IPS DF 4.7 (cell line): ENCODE data around the gene CCDC27.

Experiments used
- DNase-seq: peaks from one replicate; pipeline ENCODE4 v3.0.0-alpha.2; 2013; ENCODE audit warnings: low spot score; ENCODE audit errors: extremely low read depth

CCDC27 gene

DNA sequence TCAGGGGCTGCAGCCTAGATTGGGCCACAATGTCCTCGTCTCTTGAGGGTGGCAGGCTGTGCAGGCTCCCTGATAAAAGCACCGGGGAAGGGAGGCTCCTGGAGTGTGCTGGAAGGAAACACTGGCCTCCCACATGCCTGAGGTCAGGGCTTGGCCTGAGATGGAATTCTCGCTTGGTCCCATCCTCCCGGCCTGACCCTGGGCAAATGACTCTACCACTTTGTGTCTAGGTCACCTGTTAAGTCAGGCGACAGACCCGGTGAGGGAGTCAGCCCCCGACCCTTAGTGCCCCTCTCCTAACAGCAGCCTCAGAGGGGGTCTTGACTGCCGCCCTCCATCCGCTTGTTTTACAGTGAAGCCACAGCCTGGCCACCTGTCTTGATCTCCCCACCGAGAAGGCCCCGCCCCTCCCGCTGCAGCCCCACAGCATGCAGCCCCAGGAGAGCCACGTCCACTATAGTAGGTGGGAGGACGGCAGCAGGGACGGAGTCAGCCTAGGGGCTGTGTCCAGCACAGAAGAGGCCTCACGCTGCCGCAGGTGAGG, 22.8 kb downstream of the CCDC27 start:
- DNase-seq = no peak

DNA sequence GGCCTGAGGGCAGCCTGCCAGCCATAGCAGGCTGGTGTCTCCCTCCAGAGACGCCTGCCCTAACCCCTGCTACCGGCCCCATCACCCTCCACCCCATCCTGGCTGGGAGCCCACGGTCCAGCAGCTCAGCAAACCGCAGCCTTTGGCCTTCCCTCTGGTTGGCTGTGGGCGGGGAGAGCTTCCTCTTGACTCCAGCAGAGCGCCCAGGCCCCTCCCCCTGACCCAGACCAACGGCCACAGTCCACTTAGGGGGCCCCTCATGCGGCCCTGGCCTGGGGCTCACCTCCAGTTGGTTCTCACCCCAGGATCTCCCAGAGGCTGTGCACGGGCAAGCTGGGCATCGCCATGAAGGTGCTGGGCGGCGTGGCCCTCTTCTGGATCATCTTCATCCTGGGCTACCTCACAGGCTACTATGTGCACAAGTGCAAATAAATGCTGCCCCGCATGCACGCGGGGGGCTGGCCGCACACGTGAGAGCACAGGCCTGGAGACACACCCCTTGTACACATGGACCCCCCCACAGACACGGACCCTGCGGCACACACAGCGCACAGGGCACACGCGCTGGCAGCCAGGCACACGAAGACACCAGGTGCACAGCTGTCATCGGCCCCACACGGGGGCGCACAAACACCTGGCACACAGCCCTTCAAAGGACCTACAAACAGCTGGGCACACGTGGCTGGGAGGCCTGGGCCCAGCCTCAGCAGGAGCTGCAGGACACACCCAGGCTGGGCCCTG, 23.4 kb downstream of the CCDC27 start:
- DNase-seq = no peak

DNA sequence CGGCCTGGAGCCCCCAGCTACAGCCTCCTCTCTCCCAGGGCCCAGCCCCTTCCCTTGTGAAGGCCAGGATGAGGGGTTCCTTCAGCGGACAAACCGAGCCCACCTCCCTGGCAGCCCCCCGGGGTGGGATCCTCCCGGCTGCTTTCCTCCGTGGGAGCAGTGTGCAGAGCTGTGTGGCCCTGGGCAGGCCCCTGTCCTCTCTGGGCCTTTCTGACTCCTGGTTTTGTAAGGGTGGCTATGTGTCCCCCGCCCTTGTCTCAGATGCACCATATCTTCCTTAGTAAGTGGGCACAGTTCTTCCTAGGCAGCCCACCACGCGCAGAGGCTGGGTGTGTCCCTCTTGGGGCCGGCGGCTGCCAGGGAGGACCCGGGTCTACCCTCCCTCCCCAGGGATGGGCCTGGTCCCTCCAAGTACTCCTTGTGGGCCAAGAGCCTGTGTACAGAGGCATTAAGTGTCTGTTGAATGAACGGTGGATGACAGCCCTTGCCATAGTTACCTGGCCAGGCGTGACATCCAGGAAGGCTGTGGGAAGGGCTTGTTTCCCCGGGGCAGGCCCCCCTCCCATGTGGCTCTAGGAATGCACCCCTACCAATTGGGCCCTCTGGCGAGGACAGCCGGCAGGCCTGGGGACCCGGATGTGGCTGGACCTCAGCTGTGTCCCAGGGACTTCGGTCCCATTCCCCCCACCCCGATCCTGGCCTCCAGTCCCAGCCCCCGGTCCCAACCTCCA, 24.1 kb downstream of the CCDC27 start:
- DNase-seq = no peak

DNA sequence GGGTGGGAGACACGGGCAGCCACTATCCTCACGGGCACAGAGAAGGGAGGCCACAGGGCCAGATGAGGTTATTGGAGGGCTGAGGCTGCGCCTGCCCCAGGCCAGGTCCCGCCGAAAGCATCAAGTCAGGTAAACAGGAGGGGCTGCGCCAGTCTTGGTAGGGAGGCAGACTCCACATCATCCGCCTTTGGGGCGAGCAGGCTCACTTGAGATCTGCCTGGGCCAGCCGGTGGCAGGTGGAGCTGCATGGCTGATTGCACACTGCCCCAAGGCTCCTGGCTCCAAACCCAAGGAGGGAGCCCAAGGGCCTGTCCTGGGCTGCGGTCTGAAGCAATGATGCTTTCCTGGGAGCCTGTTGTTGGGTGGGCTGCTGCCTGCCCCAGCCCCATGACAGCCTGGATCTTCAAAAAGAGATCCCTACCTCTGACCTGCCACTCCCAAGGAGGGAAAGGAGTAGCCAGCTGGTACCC, 24.9 kb downstream of the CCDC27 start:
- DNase-seq = no peak

DNA sequence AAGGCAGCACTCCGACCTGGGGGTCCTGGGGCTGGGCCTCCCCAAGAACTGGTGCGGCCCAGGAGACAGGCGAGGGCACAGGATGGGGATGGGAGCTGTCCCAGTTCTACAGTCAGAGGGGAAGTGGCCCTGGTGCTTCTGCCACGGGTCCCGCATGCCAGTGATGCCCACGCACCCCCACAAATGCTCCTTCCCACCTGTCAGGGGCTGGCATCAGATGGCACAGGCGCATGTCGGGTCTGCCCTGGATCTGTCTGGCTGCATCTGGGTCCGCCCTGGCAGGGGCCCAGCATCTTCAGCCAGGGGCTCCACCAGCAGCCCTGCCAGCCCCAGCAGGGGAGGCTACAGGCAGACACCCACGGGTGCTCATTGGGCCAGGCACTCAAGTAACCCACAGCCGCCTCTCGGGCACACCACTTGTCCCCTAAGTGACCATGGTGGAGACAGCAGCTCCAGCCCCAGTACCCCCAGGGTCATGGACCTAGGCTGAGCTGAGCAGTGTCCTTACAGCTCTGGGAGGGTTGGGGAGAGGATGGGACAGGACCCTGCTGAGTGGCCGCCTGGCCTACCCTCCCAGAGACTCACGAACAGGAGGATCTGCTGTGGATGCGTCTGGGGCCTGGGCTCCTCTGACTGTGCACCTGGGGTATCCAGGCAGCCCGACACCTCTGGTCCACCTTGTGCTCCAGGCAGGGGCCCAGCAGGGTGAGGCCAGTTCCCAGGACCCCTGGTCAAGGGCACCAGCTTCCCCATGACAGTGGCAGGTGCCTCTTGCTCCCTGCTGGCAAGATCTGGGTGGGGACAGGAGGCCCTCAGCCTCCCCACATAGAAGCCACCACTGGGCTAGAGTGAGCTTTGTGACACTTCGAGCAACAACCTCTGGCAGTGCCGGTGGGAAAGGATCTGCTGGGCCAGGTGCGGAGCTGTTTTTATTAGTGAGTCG, 25.7 kb downstream of the CCDC27 start:
- no peak for DNase-seq

DNA sequence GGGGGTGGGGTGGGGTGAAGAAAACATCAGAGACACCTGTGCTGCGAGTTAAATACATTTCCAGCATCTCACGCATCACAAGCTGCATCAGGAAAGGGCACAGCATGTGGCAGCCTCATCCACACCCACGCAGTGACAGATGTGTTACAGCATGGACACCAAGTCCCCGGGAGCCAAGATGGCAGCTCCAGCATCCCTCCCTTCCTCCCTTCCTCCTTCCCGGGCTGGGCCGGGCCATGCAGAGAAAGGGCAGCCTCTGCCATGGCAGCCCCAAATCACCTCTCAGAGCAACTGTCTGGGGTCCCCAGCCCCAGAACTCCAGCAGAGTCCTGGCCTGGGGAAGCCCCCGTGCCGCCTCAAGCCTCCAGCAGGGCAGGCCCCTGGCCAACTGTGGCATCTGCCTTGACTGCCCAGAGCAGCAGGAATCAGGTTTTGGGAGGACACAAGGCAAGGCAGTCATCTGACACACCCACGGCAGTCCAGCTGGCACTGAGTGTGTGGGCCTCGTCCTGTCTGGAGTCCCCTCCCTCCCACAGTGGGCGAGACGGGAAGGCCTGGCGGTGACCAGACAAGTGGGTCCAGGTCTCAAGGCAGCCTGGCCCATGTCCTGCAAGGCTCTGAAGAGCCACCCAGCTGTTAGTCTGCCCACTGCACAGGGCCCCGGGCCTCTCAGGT, 26.5 kb downstream of the CCDC27 start:
- no peak for DNase-seq

DNA sequence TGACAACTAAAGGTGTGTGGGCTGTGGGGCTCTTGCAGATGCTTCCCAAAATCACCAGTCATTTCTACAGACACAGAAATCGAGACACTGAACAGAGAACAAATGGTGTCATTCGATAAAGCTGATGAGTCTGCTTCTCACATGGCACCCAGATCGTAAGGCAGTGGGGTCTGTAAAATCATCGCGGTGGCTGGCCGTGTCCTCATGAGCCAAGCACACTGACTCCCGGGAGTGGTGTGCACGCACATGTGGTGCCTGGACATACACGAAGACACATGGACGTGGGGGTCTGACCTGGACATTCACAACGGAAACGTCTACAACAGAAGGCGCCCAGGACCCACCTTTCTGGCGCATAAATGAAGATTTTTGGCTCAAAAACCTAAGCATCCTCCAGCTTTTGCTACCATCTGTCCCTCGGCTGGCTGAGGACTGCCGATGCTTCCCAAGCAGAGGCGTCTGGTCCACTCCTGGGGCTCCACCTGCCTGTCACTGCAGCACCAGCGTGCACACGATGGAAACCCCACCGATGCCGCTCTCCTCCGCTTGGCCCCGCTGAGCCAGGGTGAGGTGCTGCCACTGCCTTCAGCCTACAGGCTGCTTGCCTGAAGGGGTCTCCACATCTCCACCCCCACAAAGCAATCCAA, 27.1 kb downstream of the CCDC27 start:
- DNase-seq = no peak

DNA sequence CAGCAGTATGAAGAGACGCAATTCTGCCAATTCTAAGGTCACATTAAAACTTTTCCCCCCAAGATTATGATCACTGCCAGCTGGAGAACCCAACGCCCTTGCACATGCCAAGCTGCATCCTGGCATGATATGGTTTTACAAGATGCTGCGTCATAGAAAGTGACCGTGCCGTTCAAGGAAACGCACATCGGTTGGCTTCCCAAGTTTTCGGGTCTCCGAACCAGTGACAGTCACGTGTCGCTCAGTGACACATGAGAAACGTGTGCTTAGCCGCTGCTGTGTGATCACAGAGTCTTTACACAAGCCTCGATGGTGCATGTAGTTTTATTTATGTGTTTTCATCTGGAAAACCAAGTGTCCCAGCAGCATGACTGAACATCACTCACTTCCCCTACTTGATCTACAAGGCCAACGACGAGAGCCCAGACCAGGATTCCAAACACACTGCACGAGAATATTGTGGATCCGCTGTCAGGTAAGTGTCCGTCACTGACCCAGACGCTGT, 27.7 kb downstream of the CCDC27 start:
- no peak for DNase-seq

DNA sequence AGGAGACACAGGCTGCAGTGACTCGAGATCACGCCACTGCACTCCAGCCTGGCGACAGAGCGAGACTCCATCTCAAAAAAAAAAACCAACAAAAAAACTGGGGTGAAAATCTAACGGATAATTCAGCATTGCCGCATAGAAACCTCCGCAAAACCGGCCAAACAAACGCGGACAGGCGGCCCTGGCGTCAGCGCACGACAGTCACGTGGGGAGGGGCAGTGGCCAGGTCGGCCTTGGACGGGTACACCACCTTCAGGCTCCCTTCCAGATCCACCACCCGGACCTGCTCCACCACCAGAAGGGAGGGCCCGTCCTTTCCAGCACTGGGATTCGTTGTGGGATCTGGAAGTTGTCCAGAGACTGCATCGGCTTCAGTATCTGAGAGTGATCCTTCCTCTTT, 28.7 kb downstream of the CCDC27 start:
- DNase-seq = no peak

DNA sequence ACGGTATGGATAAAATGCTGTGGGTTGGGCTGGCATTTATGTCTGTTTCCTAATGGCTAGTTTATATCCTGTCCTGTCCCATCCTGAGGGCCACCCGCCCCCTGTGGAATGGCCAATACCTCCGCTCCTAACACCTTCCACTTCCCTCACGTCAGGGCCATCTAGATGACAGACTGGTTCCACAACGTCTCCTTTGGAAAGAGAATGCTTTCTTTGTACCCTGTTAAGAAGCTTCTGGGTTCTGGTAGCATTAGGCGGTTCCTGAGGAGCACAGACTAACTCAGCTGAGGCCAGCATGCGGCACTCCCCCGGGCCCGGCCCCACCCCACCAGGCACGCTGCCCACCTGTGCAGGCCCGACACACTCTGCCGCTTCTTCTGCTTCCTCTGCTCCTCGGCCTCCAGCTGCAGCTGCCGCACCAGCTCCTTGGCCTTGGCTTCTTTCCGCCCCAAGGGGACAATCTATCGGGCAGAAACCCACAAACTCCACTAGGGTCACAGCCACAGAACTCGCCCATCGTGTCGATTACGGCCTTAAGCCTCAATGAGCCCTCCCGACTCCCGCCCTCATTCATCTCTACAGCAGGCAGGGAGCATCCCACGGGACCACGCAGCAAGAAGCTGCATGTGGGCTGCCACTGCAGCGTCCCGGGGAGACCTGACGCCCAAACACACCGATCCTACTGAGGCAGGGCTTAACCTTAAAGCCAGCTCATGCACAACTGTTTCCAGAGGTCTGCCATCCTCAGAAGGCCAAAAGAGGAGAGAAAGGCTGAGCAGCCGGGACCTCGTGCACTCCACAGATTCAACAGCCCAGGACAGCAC, 31.6 kb downstream of the CCDC27 start:
- no peak for DNase-seq

DNA sequence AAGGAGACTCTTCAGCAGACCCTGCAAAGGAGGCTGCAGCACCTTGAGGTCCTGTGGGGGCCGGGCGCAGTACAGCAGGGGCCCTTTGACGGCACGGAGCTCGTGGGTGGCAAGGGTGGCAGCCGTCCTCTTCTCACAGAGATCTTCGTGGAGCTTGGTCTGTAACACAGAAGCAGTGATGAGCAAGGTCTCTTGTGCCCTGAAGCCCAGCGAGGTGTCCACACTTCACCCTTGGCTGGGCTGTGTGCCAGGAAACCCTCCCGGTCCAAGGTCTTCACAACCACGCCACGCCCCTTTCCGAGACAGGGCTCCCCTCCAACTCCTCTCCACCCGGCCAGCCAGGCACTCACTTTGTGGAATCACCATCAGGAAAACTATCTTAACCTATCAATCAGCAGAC, 32.8 kb downstream of the CCDC27 start:
- DNase-seq = no peak

DNA sequence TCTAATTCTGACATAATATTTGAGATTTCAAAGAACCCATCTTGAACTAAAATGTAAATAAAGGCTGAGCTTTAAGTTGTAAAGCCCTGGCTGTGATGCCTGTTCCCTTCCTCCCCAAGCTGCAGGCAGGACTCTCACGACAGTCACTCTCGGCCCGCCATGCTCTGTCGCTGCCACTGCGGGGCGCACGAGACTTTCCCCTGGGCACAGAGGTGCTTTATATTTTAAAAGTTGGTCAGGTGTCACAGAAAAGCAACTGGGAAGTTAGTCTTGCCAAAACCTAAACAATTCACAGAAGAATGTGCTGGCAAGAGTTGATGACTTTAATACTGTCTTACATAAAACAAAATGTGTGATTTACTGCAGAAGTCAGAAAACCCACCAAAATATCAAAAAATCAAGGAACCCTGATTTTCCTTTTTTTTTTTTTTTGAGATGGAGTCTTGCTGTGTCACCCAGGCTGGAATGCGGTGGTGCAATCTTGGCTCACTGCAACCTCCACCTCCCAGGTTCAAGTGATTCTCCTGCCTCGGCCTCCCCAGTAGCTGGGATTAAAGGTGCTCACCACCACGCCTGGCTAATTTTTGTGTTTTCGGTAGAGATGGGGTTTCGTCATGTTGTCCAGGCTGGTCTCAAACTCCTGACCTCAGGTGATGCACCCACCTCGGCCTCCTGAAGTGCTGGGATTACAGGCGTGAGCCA, 33.4 kb downstream of the CCDC27 start:
- DNase-seq = no peak

DNA sequence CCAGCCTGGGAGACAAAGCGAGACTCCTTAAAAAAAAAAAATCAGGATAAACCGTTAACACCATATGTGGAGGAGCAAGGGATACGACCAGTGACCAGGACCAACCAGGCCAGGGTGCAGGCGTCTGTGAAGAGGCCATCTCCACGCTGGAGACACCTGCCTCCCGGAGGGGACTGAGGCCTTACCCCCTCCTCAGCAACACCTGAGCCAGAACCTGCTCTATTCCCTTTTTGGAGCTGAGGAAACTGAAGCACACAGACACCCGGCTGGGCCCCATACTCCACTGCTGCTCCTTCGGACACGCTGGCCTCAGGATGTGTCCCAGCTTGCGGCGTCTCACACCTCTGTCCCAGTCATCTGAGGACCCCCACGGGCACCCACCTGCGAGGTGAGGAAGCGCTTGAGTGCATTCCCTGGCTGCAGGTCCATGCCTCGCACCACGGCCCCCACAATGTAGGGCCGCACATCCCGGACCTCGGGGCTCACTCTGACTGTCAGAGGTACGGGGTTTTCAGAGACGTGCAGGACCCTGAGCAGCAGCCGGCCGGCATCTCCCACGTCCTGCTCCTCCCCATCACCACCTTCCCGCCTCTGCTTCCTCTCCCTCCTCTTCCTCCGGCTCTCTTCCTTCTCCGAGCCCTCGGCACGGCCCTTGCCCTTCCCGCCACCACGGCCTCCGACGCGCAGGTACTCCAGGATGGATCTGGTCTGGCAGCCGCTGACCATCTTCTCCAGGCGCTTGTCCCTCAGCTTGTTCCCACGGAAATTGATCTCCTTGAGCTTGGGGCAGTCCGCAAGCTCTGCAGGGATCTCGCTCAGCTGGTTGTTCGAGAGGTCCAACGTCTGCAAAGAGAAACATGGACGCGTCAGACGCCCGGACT, 34.5 kb downstream of the CCDC27 start:
- no peak for DNase-seq

DNA sequence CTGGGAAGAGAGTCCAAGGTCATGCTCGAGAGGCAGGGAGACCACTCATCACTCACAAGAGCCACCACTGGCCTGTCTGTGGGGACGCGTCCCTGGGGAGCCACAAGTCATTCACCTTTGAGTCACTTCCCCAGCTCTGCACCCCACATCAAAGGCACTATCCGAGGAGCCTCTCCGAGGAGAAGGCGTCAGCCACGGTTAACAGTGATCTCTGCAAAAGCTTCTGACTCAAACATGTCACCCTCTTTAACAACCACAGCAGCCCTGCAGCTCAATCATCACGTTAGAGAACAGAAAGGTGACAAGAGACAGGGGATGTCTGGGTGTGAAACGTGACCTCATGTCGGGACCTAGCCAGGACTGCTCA, 35.1 kb downstream of the CCDC27 start:
- DNase-seq = no peak

DNA sequence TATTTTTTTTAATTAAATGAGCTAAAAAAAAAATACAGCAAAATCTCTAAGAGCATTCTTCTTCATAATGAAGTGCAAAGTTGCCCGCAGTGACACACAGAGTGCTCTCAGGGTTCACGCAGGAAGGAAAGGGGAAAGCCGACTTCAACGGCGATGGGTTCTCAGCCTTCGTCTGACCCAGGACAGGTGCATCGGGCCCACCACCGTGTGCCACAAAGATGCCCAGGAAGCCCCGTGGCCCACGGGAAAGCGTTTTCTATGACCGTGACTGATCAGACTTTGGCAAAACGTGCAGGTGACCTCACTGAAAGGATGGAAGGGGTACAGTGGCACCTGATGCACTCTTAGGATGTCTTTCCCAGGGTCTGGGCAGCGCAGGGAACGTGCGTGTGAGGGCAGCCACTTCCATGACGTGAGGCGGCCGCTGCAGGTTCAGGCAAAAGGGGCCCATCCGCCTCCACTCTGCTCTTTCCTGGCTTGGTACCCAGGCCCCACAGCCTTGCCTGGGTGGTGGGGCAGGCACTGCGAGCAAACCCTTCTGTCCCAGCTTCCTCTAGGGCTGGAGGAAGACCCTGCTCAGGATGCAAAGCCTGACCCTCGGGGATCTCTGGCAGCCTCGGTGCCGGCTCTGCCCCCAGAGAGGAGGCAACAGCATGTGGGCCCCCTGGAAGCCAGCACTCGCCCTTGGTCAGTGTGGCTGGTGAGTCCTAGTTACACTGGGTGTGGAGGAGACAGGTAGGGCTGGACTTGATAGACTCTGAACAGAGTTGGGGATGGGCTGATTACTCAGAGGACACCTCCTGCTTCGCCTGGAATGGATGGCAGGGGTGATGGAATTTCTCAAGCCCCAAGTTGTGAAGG, 35.7 kb downstream of the CCDC27 start:
- no peak for DNase-seq

DNA sequence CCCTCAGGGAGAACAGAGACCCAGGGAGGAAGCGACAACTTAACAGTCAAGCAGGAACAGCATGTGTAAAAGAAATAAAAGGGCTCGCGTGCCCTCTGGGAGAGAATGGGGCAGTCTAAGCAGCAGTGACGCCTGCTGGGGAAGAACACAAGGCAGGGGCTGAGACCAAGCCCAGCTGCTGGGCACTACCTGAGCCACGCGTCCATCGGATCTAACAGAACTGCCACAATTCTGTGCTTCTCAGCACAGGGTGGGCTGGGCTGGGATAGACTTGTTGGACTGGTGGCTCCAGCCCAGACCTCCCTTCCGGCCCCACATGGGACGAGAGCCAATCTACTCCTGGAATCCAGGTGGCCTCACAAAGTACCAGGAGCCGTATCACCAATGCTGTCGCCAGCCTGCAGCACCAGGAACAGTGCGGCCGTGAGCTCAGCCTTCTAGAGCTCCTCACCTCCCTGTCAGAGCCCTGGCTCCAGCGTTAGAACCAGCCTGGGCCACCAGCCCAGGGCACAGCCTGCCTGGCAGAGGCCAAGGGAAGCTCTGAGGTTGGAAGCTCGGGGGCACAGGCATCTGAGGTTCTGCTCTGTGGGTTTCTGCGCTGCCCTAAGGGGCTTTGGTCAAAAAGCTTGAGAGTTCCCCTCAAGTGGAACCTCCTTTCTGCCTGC, 36.6 kb downstream of the CCDC27 start:
- DNase-seq = no peak
